Gastrocnemius medialis (tissue), 4 donors: ENCODE measurements around the gene PATJ. TPM values are rescaled to one million over a fixed set of nuclear protein-coding genes. Genes with fewer than 3 reads are reported as not detected.
"Not testable (repeated sequence)": the region's sequence is repeated elsewhere in the genome, so short reads cannot be mapped to it uniquely, and the experiment has no call there.

Source experiments
- ATAC-seq, 2 donors: fragments of 150-250 bp; one replicate each; pipeline ENCODE4 v1.9.1; 2016
- DNase-seq, 2 donors: peaks; one replicate each; pipeline ENCODE4 v3.0.0-alpha.2; 2019
- H3K27ac ChIP-seq, 4 donors: fragments of 200-600 bp; sonication (generic); 1 replicate in 1 of 4; 2 replicates in 3 of 4; pipeline ENCODE4 v1.5.1; 2016 to 2018; ENCODE audit warnings: mild to moderate bottlenecking in 2 of 4, moderate library complexity in 1 of 4
- H3K27me3 ChIP-seq, 3 donors: fragments of 200-600 bp; sonication (generic) in 2 of 3; 1 replicate in 1 of 3; 2 replicates in 2 of 3; pipeline versions ENCODE4 v1.5.1 to v1.6.0; 2016 to 2019; ENCODE audit warnings: mild to moderate bottlenecking in 1 of 3, moderate library complexity in 1 of 3
- H3K36me3 ChIP-seq, 2 donors: fragments of 200-600 bp; sonication (generic) in 1 of 2; one replicate each; pipeline ENCODE4 v1.5.1; 2017 to 2018
- H3K4me1 ChIP-seq, 2 donors: fragments of 200-600 bp; sonication (generic) in 1 of 2; one replicate each; pipeline ENCODE4 v1.5.1; 2016 to 2017; ENCODE audit warnings: mild to moderate bottlenecking in 2 of 2
- H3K4me3 ChIP-seq, 4 donors: fragments of 200-600 bp; sonication (generic) in 3 of 4; 1 replicate in 1 of 4; 2 replicates in 3 of 4; pipeline ENCODE4 v1.5.1; 2016 to 2019; ENCODE audit warnings: mild to moderate bottlenecking in 2 of 4
- H3K9me3 ChIP-seq, 3 donors: fragments of 200-600 bp; sonication (generic) in 2 of 3; 1 replicate in 1 of 3; 2 replicates in 2 of 3; pipeline ENCODE4 v1.5.1; 2016 to 2019
- CTCF ChIP-seq, 5 experiments: fragments of 450-650 bp in 3 of 5; fragments of 200-600 bp in 2 of 5; sonication (generic) in 2 of 5; IDR thresholded peaks in 4 of 5; conservative IDR thresholded peaks in 1 of 5; 1 replicate in 4 of 5; 2 replicates in 1 of 5; pipeline ENCODE4 v1.5.1; 2016 to 2019; ENCODE audit warnings: antibody characterized with exemption in 5 of 5, mild to moderate bottlenecking in 3 of 5, moderate library complexity in 3 of 5
- POLR2A ChIP-seq, 2 donors: fragments of 450-650 bp; IDR thresholded peaks; one replicate each; pipeline ENCODE4 v1.6.1; 2017; ENCODE audit warnings: antibody characterized with exemption in 2 of 2, mild to moderate bottlenecking in 2 of 2, moderate library complexity in 2 of 2
- in situ Hi-C, 4 donors: fragments of 200-750 bp; cut with MboI; loops; one replicate each; pipeline versions ENCODE4 v1.15.0 to v1.8.0; 2017; ENCODE audit warnings: low sequenced_read_pairs in 4 of 4
- intact Hi-C: fragments of 100-400 bp; cut with DNase I; formaldehyde crosslinking; loops from one replicate; pipeline ENCODE4 v1.15.1; 2023; ENCODE audit warnings: low total_unique reads
- total RNA-seq, 4 donors: library from RNA; depleted of rRNA; stranded (reverse); fragments of >200 nt; gene quantifications; one replicate each; pipeline versions ENCODE4 v1.1.0 to v1.2.3, GENCODE V29; 2016

The PATJ gene
- total RNA-seq, 4 donors from 2014 or later = 19.3 to 44.8 (median 26.0) TPM

GRCh38 chr1:61797045-61797755 lies 54.9 kb downstream of the PATJ start:
- no peak overlapping the region for H3K4me3 ChIP-seq
- no peaks in the 10 kb centered on the region for H3K9me3 ChIP-seq
- ATAC-seq = no peak
- H3K27ac ChIP-seq = no peak overlapping the region
- no peaks in the 10 kb centered on the region for H3K27me3 ChIP-seq
- no peak for DNase-seq
- H3K4me1 ChIP-seq = no peaks in the 10 kb centered on the region
- H3K36me3 ChIP-seq = peaks cover 0 to 19% of the 10 kb centered on the region in 2 donors
- no peak for TF ChIP-seq CTCF (IDR thresholded peaks at IDR 0.05 in 4 of 5, conservative IDR thresholded peaks at IDR 0.05 in 1 of 5)
- TF ChIP-seq POLR2A (IDR thresholded peaks at IDR 0.05) = no peak
- in situ Hi-C loops = no loop called here
- intact Hi-C loops = no loop called here

GRCh38 chr1:61801047-61801446 lies 58.8 kb downstream of the PATJ start:
- DNase-seq, H3K9me3 ChIP-seq, H3K27me3 ChIP-seq, intact Hi-C loops, in situ Hi-C loops, H3K4me3 ChIP-seq, ATAC-seq, H3K27ac ChIP-seq, H3K4me1 ChIP-seq: not testable (repeated sequence)
- H3K36me3 ChIP-seq = peaks cover 3 to 35% of the 10 kb centered on the region in 2 donors

- Histone ChIP-seq H3K4me3 (no peak overlapping the region), H3K27me3 (no peaks in the 10 kb centered on the region), H3K4me1 (no peaks in the 10 kb centered on the region), H3K9me3 (no peaks in the 10 kb centered on the region), H3K27ac (no peak overlapping the region), H3K36me3 (peaks cover 3 to 21% of the 10 kb centered on the region in 2 donors)
- ATAC-seq (no peak), DNase-seq (no peak)
- in situ Hi-C loops (no loop called here), intact Hi-C loops (no loop called here)
- TF ChIP-seq POLR2A (IDR thresholded peaks at IDR 0.05) (no peak), CTCF (IDR thresholded peaks at IDR 0.05 in 4 of 5, conservative IDR thresholded peaks at IDR 0.05 in 1 of 5) (no peak)
These were observed 65.4 kb downstream of the PATJ start for GRCh38 chr1:61807606-61808140.

- TF ChIP-seq CTCF (IDR thresholded peaks at IDR 0.05 in 4 of 5, conservative IDR thresholded peaks at IDR 0.05 in 1 of 5) (no peak), POLR2A (IDR thresholded peaks at IDR 0.05) (no peak)
- Histone ChIP-seq H3K36me3 (peaks cover 3 to 17% of the 10 kb centered on the region in 2 donors), H3K4me1 (no peaks in the 10 kb centered on the region), H3K27ac (no peak overlapping the region), H3K4me3 (no peak overlapping the region), H3K9me3 (no peaks in the 10 kb centered on the region), H3K27me3 (no peaks in the 10 kb centered on the region)
- intact Hi-C loops (no loop called here), in situ Hi-C loops (no loop called here)
- ATAC-seq = no peak
- DNase-seq = no peak
These were observed 66.0 kb downstream of the PATJ start for GRCh38 chr1:61808321-61808720.

- H3K36me3 ChIP-seq = peaks cover 3 to 17% of the 10 kb centered on the region in 2 donors
- in situ Hi-C loops = no loop called here
- H3K9me3 ChIP-seq = no peaks in the 10 kb centered on the region
- no peak overlapping the region for H3K27ac ChIP-seq
- intact Hi-C loops = no loop called here
- DNase-seq = no peak
- H3K4me1 ChIP-seq = no peaks in the 10 kb centered on the region
- no peaks in the 10 kb centered on the region for H3K27me3 ChIP-seq
- TF ChIP-seq POLR2A (IDR thresholded peaks at IDR 0.05) (no peak), CTCF (IDR thresholded peaks at IDR 0.05 in 4 of 5, conservative IDR thresholded peaks at IDR 0.05 in 1 of 5) (no peak)
- no peak for ATAC-seq
- H3K4me3 ChIP-seq = no peak overlapping the region
These were observed 66.7 kb downstream of the PATJ start for GRCh38 chr1:61808968-61809367.
